ENCODE measurements around the gene LYRM7.
"Not testable (repeated sequence)": the region's sequence is repeated elsewhere in the genome, so short reads cannot be mapped to it uniquely, and the experiment has no call there.

Gene LYRM7

DNA sequence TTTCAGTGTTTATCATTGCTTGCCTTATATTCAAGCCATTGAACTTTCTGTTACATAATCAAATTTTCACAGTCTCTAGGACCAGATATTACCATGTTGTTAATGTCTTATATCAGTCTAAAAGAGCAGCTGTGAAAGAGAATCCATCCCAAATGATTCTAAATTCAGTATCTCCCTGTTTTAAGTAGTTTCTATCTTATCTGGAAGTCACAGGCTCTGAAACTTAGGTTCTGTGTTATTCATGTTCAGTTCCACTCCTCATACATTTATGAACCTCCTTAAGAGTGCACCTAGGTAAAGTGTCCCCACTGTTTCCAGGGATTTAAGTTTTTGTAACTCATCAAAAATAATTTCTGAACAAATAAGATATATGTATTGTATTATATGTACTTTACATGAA is 9.7 kb downstream of the LYRM7 start:
- DNase-seq = no peak

DNA sequence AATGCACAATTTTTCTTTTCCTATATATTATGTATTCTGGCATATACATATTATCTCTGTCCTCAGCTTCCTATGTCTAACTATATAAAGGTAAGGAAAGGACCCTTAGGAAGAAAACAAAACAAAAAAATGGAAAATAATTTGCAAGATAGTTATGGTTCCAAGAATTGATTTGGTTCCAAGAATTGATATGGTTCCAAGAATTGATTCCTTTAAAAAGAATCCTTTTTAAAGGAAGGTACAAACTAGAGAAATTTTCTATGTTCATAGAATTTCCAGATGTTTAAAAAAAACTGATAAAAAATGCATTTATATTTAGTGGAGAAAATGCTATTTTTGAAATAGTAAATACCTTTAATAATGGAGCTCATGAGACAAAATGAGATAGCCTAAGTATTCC is 12.1 kb downstream of the LYRM7 start:
- DNase-seq = no peak

DNA sequence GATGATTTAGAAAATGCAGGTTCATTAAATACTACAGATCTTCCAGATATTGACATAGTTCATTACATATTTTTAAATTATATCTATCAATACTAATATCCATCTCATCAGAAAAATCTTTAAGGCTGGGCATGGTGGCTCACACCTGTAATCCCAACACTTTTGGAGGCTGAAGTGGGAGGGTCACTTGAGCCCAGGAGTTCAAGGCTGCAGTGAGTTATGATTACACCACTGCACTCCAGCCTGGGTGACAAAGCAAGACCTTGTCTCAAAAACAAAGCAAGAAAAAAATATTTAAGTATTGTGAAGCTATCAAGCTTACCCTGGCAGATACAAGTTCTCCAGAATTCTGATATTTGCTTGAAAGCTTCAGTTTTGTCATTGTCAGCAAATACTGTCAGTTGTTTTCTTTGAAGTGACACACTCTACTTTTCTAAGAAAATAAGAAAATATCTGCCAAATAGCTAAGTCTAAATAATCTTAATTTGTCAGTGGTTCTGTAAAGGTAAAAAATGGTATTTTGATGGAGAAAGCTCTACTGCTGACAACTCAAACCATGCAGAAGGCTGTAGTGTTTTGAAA is 14.9 kb downstream of the LYRM7 start:
- DNase-seq = no peak

DNA sequence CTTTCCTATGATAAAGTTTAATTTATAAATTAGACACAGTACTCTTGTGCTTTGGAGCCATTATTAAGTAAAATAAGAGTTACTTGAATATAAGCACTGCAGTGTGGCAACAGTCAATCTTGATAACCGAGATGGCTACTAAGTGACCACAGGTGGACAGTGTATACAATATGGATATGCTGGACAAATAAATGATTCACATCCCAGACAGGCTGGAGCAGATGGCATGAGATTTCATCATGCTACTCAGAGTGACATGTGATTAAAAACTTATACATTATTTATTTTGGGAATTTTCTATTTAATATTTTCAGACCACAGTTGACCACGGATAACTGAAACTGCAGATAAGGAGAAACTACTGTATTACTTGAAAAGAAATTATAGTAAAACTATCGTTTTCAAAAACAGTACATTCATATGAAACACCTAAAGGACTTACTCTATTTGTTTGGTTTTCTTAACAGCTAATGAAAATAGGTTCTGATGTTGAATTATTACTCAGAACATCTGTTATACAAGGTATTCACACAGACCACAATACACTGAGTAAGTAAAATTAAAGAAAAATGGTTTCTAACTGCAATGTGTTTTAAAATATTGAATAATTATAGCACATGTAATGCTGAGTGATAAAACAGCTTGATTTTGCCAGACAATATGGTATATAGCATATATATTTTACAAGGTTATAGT is 16.0 kb downstream of the LYRM7 start:
- no peak for DNase-seq

DNA sequence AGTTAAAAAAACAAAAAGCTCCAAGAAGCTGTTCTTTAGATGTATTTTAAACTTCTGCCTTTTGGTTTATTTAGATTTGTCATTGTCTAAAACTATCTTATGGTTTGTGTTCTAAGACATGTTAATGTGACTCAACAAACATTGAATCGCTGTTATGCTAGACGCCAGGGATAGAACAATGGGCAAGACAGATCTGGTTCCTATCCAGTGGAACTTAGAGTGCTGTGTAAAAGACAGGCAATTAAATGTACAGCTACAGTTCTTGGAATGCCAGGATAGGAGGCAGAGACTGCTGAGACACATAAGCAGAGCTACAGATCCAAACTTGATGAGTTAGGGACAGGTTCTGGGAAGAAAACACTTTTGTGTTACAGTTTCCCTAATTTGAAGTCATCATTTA is 22.4 kb downstream of the LYRM7 start:
- DNase-seq = peak in 1 of 14 donors; percentile 3

DNA sequence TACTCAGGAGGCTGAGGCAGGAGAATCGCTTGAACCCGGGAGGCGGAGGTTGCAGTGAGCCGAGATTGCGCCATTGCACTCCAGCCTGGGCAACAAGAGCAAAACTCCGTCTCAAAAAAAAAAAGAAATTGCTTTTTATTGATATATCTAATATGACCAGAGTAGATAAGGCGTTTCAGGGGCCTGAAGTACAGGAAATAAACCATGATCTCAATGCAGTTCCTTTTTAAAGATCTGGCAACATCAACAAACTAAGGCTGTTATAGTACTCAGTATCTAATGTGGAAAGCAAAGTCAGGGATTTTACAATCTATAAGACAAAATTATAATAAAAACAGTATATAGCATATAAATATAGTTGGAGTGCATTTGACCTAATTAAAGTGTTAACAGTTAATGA is 23.2 kb downstream of the LYRM7 start:
- not testable (repeated sequence) for DNase-seq

DNA sequence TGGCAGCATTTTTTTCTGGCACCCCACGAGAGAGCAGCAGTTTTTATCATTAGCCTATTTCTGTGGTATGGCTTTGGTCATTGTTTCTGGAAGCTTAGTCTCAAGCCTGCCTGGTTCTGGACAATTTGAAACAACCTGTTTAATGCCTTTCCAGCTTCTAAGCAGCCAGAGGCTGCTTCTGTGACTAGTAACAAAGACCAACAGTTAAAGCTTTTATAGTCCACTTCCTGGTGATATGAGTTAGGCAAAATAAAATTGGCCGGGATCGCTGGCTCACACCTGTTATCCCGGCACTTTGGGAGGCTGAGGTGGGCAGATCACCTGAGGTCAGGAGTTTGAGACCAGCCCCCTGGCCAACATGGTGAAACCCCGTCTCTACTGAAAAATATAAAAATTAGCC is 24.0 kb downstream of the LYRM7 start:
- DNase-seq = no peak

DNA sequence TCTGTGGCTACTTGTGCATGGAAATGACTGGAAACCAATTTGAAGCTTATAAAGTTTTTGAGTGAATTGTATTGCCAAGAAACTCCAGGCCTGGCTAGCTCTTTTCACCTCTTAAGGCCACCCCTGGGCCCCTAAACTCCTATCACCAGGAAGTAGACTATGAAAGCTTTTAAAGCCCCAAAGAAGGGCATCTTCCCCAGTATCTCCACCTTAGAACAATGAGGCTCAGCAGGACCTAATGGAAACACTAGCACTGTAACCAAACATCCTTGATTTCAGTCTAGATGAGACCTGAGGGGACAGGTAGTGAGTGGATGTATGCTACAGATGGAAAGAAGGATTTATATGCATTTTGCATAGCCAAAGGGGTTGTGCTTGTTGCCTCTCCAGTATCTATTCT is 25.0 kb downstream of the LYRM7 start:
- no peak for DNase-seq

DNA sequence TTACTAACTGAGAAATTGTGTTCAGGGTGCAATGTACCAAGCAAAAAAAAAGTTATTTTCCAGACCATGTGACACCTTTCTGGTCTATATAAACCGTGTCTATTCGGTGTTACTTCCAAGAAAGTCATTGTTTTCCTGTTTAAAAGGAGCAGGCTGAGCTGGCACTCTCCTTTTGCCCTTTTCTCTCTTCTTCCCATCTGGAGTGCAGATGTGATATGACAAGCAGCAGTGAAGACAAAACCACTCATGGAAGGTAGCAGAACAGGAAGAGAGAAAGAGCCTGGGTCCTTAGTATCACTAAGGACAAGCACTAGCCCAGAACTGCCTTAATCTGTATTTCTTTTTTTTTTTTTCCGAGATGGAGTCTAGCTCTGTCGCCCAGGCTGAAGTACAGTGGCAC is 25.6 kb downstream of the LYRM7 start:
- DNase-seq = no peak

DNA sequence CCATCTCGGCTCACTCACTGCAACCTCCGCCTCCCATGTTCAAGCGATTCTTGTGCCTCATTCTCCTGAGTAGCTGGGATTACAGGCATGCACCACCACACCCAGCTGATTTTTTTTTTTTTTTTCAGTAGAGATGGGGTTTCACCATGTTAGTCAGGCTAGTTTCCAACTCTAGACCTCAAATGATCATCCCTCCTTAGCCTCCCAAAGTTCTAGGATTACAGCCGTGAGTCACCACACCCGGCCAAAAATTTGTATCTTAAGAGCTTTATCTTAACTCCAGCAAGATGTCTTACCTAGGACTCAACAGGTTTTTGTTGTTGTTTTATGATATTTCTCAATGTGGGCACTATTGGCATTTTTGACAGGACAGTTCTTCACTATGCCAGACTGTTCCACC is 27.9 kb downstream of the LYRM7 start:
- no peak for DNase-seq

DNA sequence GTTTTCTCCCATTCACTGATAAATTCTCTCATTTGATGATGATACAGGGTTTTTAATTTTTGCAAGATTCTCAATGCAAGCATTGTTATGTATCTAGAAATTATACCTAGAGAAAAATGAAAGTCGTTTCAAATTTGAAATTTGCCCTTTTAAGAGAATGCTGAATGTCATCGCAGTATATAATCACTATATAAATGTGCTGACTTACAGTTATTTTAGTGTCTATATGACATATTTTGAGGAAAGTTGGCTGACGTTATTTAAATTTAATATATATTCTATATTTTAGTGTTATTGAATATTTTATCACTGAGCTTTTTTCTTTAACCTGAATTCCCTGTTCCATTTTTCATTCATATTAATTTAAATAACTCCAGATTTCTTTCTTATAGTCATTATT is 29.8 kb downstream of the LYRM7 start:
- no peak for DNase-seq

DNA sequence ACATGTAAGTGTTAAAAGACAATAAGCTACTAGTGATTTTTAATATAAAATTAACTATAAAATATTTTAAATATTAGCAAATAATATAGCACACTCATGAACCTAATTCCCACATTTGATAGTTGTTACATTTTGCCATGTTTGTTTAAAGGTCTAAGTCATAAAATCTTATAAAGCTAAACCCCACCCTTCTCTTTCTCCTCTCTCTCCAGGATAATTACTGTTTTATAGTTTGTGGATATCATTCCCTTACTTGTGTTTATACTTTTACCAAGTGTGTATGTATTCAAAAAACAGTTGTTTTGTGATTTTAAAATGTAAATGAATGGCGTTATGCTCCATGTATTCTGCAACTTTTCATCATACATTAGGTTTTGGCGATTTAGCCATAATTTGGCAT is 34.2 kb downstream of the LYRM7 start:
- no peak for DNase-seq

DNA sequence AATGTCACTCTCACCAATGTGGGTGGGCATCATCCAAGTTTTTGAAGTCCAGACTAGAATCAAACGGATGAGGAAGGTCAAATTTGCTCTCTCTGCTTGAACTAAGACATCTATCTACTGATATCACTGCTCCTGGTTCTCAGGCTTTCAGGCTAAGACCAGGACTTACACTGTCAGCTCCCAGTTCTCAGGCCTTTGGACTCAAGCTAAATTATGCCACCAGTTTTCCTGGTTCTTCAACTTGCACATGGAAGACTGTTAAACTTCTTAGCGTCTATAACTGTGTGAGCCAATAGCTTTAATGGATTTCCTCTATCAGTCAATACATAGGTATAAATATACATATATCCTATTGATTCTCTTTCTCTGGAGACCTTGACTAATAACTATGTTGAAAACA is 35.3 kb downstream of the LYRM7 start:
- no peak for DNase-seq

DNA sequence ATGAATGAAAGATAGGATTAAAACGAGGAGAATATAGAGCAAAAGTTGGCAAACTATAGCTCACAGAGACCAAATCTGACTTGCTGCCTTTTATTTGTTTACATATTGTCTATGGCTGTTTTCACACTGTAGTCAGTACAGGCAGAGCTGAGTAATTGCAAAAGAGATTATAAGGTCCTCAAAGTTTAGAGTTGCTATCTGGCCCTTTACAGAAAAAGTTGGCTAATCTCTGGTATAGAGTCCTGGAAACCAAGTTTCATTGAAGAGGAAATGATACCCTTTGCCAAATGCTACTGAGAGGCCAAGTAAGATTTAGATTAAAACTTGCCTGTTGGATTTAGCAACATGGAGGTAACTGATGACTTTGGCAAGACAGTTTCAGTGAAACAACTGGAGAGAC is 36.0 kb downstream of the LYRM7 start:
- DNase-seq = no peak

DNA sequence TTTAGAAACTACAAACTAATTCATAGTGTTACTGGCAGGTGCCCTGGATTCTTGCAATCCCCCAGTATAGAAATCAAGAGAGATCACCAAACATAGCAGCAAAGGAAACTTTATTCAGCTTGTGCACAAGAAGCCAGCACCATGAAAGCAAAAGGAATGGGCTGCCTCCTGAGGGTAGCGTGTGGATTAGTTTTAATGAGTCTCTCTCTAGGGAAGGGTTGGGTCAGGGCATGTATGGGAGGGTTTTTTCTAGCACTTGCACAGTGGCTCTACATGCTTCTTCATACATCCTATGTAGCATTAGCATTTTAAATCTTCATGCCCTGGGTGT is 38.4 kb downstream of the LYRM7 start:
- DNase-seq = no peak

DNA sequence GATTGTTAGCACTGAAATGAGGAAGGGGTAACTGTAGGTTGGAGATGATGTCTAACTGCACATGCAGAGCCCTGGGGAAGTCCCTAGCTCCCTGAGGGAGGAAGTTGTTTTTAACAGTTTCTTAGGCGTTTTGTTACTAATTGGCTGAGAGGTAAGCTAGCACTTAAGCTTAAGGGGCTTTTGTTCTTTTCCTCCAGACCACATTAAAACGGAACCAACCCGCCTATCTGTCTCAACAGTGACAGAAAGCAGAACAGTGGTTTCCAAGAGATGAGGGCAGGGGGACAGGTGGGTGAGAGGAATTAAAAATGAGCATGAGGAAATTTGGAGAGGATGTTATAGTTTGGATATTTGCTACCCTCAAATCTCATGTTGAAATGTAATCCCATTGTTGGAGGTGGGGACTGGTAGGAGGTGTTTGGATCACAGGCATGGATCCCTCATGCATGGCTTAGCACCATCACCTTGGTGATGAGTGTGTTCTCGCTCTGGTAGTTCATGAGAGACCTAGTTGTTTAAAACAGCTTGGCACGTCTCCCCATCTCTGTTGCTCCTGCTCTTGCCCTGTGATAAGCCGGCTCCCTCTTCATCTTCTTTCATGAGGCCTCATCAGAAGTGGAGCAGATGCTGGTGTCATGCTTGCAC is 38.9 kb downstream of the LYRM7 start:
- DNase-seq = no peak

DNA sequence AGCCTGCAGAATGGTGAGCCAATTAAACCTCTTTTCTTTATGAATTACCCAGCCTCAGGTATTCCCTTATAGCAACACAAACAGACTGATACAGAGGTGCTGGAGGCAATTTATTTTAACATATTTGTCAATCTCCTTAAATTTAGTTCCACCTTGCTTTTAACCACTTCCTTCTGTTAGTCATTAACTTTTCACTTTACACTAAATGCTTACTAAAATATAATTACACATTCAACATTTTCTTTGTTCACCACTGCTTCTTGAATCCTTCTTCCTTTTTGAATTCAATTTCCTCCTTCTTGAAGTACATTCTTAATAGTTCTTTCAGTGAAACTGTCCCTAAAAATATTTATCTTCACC is 39.4 kb downstream of the LYRM7 start:
- no peak for DNase-seq

DNA sequence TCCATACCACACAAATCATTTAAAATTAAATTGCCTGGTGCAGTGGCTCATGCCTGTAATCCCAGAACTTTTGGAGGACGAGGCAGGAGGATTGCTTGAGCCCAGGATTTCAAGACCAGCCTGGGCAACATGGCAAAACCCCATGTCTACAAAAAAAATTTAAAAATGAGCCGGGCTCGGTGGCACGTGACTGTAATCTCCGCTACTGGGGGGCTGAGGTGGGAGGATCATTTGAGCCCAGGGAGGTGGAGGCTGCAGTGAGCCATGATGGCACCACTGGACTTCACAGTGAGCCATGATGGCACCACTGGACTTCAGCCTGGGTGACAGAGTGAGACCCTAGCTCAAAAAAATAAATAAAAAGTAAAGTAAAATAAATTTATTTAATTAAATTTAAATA is 40.9 kb downstream of the LYRM7 start:
- no peak for DNase-seq

DNA sequence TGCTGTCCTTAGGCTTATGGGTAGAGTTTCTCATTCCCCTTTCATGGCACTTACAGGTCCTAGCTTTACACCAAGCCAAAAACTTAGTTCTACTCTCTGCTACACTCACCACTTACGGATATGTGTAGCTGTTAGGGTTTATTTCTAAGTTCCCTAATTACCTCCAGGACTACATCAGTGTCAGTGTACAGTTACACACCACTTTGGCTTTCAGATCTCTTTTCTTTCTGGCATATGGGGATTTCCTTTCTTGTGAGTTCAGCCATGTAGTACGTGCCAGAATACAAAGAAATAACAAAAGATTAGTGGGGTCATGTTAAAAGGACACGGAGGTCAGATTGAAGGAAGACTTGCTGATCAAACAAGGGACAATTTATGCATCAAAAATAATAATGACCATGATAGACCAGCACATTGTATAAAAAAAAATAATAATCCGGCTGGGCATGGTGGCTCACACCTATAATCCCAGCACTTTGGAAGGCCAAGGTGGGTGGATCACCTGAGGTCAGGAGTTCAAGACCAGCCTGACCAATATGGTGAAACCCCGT is 41.8 kb downstream of the LYRM7 start:
- no peak for DNase-seq

DNA sequence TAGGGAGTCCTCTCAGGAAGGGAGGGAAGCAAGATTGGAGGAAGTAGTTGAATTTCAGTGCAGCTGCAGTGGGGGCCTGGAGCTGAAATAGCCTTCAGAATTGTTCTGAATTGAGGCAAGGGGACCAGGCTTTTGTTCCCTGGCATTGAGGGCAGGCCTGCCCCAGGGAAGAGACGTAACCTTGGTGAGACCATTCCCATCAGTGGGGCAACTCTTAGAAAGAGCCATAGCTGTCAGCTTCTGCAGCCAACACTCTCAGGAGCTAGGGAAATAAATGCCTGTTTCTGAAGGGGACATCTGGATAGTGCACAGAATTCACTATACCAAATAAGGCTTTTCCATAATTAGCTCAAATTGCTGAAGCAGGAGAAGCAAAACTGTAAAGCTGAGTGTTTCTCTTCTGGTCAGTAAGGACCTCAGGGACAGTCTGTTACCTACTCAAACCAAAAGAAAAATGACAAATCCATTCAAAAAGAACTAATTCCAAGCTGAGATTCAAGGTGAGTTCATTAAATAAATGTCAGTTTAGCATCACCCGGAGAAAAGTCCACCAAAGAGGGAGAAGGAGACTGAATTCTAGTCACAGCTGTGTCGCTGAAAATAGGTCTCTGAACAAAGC is 44.0 kb downstream of the LYRM7 start:
- no peak for DNase-seq

DNA sequence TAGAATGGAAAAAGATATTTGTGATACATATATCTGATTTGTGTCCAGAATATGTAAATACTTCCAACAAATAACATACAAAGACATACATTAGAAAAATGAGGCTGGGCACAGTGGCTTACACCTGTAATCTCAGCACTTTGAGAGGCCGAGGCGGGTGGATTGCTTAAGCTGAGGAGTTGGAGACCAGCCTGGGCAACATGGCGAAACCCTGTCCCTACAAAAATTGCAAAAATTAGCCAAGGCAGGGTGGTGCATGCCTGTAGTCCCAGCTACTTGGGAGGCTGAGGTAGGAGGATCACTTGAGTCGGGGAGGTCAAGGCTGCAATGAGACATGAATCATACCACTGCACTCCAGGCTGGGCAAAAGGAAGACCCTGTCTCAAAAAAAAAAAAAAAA is 47.0 kb downstream of the LYRM7 start:
- DNase-seq = no peak

DNA sequence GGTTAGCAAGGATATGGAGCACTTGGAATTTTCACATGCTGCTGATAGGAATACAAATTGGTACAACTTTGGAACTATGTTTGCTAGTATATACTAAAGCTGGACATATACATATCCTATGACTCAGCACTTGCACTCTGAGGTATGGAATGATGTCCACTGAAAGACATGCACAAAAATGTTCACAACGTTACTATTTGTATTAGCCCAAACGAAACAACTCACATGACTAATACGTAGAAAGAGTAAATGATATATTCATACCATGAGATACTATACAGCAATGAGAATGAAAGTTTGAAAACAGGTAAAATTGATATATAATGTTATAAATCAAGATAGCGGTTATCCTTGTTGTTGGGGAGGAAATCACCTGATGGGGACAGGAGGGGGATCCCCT is 47.6 kb downstream of the LYRM7 start:
- DNase-seq = no peak

DNA sequence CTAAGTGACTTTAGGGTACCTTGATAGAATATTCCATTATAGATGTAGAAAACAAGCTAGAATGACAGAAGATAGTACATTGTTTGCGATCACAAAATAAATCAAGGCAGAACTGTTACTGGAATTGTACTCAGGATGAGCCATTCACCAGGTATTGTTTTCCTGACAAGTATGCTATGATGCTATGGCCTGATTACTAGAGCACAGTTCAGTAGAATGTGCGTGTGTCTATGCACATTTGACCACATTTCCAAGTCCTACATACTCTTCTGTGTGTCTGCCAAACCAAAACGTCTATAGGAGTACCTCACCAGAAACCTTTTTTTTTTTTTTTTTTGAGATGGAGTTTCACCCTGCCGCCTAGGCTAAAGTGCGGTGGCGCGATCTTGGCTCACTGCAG is 49.8 kb downstream of the LYRM7 start:
- no peak for DNase-seq
